Neural cell (in vitro differentiated cells): ENCODE measurements around the gene RNASEH1. TPM values are rescaled to one million over a fixed set of nuclear protein-coding genes. Genes with fewer than 3 reads are reported as not detected.

ENCODE experiments used
- H2AFZ ChIP-seq: fragments of 200-600, 300-800 bp; sonication (generic), shearing (Covaris generic); 2 replicates; pipeline ENCODE4 v1.6.0; 2014; ENCODE audit warnings: low read depth, mild to moderate bottlenecking, antibody characterized with exemption, low read length, moderate library complexity
- H3F3A ChIP-seq: fragments of 200-600 bp; shearing (Covaris generic); 2 replicates; pipeline ENCODE4 v1.6.1; 2016; ENCODE audit warnings: mild to moderate bottlenecking, moderate library complexity, mixed read lengths, antibody characterized with exemption, low read length; ENCODE audit not compliant: insufficient read depth, poor library complexity, severe bottlenecking
- H3K27ac ChIP-seq: fragments of 200-600, 300-800 bp; sonication (generic), shearing (Covaris generic); 2 replicates; pipeline ENCODE4 v1.5.1; 2014; ENCODE audit warnings: mild to moderate bottlenecking, low read length, moderate library complexity
- H3K27me3 ChIP-seq: fragments of 300-800, 200-600 bp; sonication (generic), shearing (Covaris generic); 2 replicates; pipeline ENCODE4 v1.6.0; 2014; ENCODE audit warnings: mild to moderate bottlenecking, low read depth, low read length, moderate library complexity; ENCODE audit not compliant: insufficient read depth
- H3K36me3 ChIP-seq: fragments of 300-800, 200-600 bp; sonication (generic), shearing (Covaris generic); 2 replicates; pipeline ENCODE4 v1.5.1; 2014; ENCODE audit warnings: mild to moderate bottlenecking, antibody characterized with exemption, low read length, moderate library complexity; ENCODE audit not compliant: insufficient read depth
- H3K4me2 ChIP-seq: fragments of 300-800, 200-600 bp; sonication (generic), shearing (Covaris generic); 2 replicates; pipeline ENCODE4 v1.6.0; 2014; ENCODE audit warnings: mild to moderate bottlenecking, low read length
- H3K4me3 ChIP-seq: fragments of 300-800, 200-600 bp; sonication (generic), shearing (Covaris generic); 2 replicates; pipeline ENCODE4 v1.5.1; 2014; ENCODE audit warnings: mild to moderate bottlenecking, low read length, moderate library complexity
- H3K79me2 ChIP-seq: fragments of 200-600 bp; shearing (Covaris generic); replicated peaks from 2 replicates; pipeline ENCODE4 v1.6.0; 2014; ENCODE audit warnings: mild to moderate bottlenecking, low read length, moderate library complexity; ENCODE audit not compliant: insufficient read depth
- H3K9ac ChIP-seq: fragments of 300-800, 200-600 bp; sonication (generic), shearing (Covaris generic); 2 replicates; pipeline ENCODE4 v1.6.1; 2016; ENCODE audit warnings: mild to moderate bottlenecking, low read length, mixed read lengths
- H3K9me2 ChIP-seq: fragments of 200-600 bp; shearing (Covaris generic); 2 replicates; pipeline ENCODE4 v1.6.1; 2016; ENCODE audit warnings: mild to moderate bottlenecking, low read length, mixed read lengths; ENCODE audit not compliant: insufficient read depth
- H3K9me3 ChIP-seq: fragments of 200-600, 300-800 bp; sonication (generic), shearing (Covaris generic); 2 replicates; pipeline ENCODE4 v1.6.1; 2016; ENCODE audit warnings: mild to moderate bottlenecking, mixed run types, low read length, moderate library complexity, mixed read lengths
- H4K20me1 ChIP-seq: fragments of 200-600 bp; shearing (Covaris generic); 2 replicates; pipeline ENCODE4 v1.6.1; 2016; ENCODE audit warnings: mild to moderate bottlenecking, mixed run types; ENCODE audit not compliant: insufficient read depth
- CTCF ChIP-seq: fragments of 450-650 bp; IDR thresholded peaks from 2 replicates; pipeline ENCODE4 v1.5.1; 2014; ENCODE audit warnings: antibody characterized with exemption, mild to moderate bottlenecking, moderate library complexity; ENCODE audit not compliant: poor library complexity, severe bottlenecking
- EP300 ChIP-seq: fragments of 450-650 bp; conservative IDR thresholded peaks from 2 replicates; pipeline ENCODE4 v1.6.1; 2014; ENCODE audit warnings: antibody characterized with exemption, mild to moderate bottlenecking, moderate library complexity; ENCODE audit not compliant: poor library complexity, severe bottlenecking
- EZH2 ChIP-seq: fragments of 200-600, 300-800 bp; shearing (Covaris generic), sonication (generic); IDR thresholded peaks from 2 replicates; pipeline ENCODE4 v1.6.1; 2014; ENCODE audit warnings: antibody characterized with exemption, low read length, borderline replicate concordance, mild to moderate bottlenecking; ENCODE audit not compliant: insufficient read depth, poor library complexity, severe bottlenecking
- MXI1 ChIP-seq: fragments of 450-650 bp; conservative IDR thresholded peaks from 2 replicates; pipeline ENCODE4 v1.6.1; 2014; ENCODE audit warnings: antibody characterized with exemption, mild to moderate bottlenecking; ENCODE audit not compliant: poor library complexity, severe bottlenecking
- POLR2AphosphoS5 ChIP-seq: IDR thresholded peaks from 2 replicates; pipeline ENCODE4 v1.6.1; 2012
- RAD21 ChIP-seq: fragments of 450-650 bp; conservative IDR thresholded peaks from 2 replicates; pipeline ENCODE4 v1.6.1; 2014; ENCODE audit warnings: antibody characterized with exemption, mild to moderate bottlenecking, moderate library complexity
- REST ChIP-seq: IDR thresholded peaks from 2 replicates; pipeline ENCODE4 v1.6.1; 2012; ENCODE audit warnings: borderline replicate concordance
- SMC3 ChIP-seq: fragments of 450-650 bp; conservative IDR thresholded peaks from 2 replicates; pipeline ENCODE4 v1.6.1; 2014; ENCODE audit warnings: antibody characterized with exemption, mild to moderate bottlenecking, moderate library complexity; ENCODE audit not compliant: poor library complexity
- TAF1 ChIP-seq: IDR thresholded peaks from 2 replicates; pipeline ENCODE4 v1.6.1; 2012; ENCODE audit warnings: low read depth
- polyA plus RNA-seq: library from polyadenylated mRNA; depleted of rRNA; stranded (reverse); fragments of >200 nt; gene quantifications from 2 replicates; pipeline ENCODE4 v1.2.3, GENCODE V29; 2014

RNASEH1 gene
- polyA plus RNA-seq, 1 donor from 2014 or later = 23.4 TPM

- Histone ChIP-seq H4K20me1 (no peaks in the 10 kb centered on the region), H2AFZ (no peak overlapping the region), H3K4me2 (no peak overlapping the region), H3K79me2 (no peaks in the 10 kb centered on the region), H3K9me3 (no peaks in the 10 kb centered on the region), H3K9me2 (no peaks in the 10 kb centered on the region), H3F3A (no peaks in the 10 kb centered on the region), H3K4me3 (no peak overlapping the region), H3K27me3 (no peaks in the 10 kb centered on the region), H3K27ac (no peak overlapping the region), H3K9ac (no peak overlapping the region), H3K36me3 (no peaks in the 10 kb centered on the region)
- TF ChIP-seq CTCF (no peak), EZH2 (no peak), EP300 (no peak), MXI1 (no peak), REST (no peak), RAD21 (no peak), POLR2AphosphoS5 (no peak), SMC3 (no peak), TAF1 (no peak)
Measured at GRCh38 chr2:3595985-3596384, 37.9 kb upstream of the RNASEH1 start.

- H3K4me3 ChIP-seq = no peak overlapping the region
- H3K9me2 ChIP-seq = no peaks in the 10 kb centered on the region
- H3K79me2 ChIP-seq = no peaks in the 10 kb centered on the region
- no peak overlapping the region for H2AFZ ChIP-seq
- H3K9me3 ChIP-seq = no peaks in the 10 kb centered on the region
- H4K20me1 ChIP-seq = no peaks in the 10 kb centered on the region
- H3K9ac ChIP-seq = no peak overlapping the region
- no peaks in the 10 kb centered on the region for H3F3A ChIP-seq
- no peaks in the 10 kb centered on the region for H3K27me3 ChIP-seq
- H3K36me3 ChIP-seq = no peaks in the 10 kb centered on the region
- H3K27ac ChIP-seq = no peak overlapping the region
- TF ChIP-seq RAD21 (no peak), EP300 (no peak), MXI1 (no peak), REST (no peak)
- H3K4me2 ChIP-seq = no peak overlapping the region
Measured at GRCh38 chr2:3595404-3595803, 37.3 kb upstream of the RNASEH1 start.
